ENCODE measurements around the gene GIMAP8. TPM values are rescaled to one million over a fixed set of nuclear protein-coding genes. Genes with fewer than 3 reads are reported as not detected.
"Not testable (repeated sequence)": the region's sequence is repeated elsewhere in the genome, so short reads cannot be mapped to it uniquely, and the experiment has no call there.

Gene GIMAP8
- total RNA-seq, 4 donors from 2014 or later, result 7.5 to 34.5 (median 20.0) TPM

- TF ChIP-seq, protein P1, sequence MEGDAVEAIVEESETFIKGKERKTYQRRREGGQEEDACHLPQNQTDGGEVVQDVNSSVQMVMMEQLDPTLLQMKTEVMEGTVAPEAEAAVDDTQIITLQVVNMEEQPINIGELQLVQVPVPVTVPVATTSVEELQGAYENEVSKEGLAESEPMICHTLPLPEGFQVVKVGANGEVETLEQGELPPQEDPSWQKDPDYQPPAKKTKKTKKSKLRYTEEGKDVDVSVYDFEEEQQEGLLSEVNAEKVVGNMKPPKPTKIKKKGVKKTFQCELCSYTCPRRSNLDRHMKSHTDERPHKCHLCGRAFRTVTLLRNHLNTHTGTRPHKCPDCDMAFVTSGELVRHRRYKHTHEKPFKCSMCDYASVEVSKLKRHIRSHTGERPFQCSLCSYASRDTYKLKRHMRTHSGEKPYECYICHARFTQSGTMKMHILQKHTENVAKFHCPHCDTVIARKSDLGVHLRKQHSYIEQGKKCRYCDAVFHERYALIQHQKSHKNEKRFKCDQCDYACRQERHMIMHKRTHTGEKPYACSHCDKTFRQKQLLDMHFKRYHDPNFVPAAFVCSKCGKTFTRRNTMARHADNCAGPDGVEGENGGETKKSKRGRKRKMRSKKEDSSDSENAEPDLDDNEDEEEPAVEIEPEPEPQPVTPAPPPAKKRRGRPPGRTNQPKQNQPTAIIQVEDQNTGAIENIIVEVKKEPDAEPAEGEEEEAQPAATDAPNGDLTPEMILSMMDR (IDR thresholded peaks at IDR 0.05), result no peak
- no peak for TF ChIP-seq POLR2A (IDR thresholded peaks at IDR 0.05)
- no peaks in the 10 kb centered on the region for H3K9me3 ChIP-seq
- no peaks in the 10 kb centered on the region for H3K36me3 ChIP-seq
- intact Hi-C loops (cut with DNase I), result loop anchor here (10.0 kb wide), 1 partner anchor 291 kb away; no protein-coding TSS in a partner anchor
- no peak overlapping the region for H3K27ac ChIP-seq
- peaks cover 3 to 7% of the 10 kb centered on the region in 2 donors for H3K4me1 ChIP-seq
- no peak overlapping the region for H3K4me3 ChIP-seq (replicated peaks in 1 of 3)
- 83 to 87% methylated on average over 5 of the region's 5 CpGs for WGBS, 2 donors
- H3K27me3 ChIP-seq, result no peaks in the 10 kb centered on the region
- DNase-seq, result no peak
Measured at GRCh38 chr7:150453892-150454291, 3.5 kb downstream of the GIMAP8 start.

GRCh38 chr7:150457064-150457463 lies 6.6 kb downstream of the GIMAP8 start:
- H3K27me3 ChIP-seq; H3K27ac ChIP-seq; H3K9me3 ChIP-seq; H3K4me3 ChIP-seq (replicated peaks in 1 of 3); DNase-seq; H3K36me3 ChIP-seq; H3K4me1 ChIP-seq: not testable (repeated sequence)
- 89 to 90% methylated on average over 5 of the region's 5 CpGs for WGBS, 2 donors
- intact Hi-C loops (cut with DNase I), result loop anchor here (10.0 kb wide), 1 partner anchor 288 kb away; no protein-coding TSS in a partner anchor

DNA sequence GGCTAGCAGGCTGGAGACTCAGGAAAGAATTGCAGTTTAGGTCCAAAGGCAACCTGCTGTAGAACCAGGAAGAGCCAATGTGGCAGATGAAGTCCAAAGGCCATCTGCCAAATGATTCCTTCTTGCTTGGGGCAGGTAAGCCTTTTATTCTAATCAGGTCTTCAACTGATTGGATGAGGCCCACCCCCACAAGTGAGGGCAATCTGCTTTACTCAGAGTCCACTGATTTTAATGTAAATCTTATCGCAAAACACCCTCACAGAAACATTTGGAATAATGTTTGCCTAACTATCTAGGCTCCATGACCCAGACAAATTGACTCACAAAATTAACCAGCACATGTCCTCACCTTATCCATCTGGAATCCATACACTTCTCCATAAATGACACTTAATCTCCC lies 7.8 kb downstream of the GIMAP8 start:
- 94 to 100% methylated on average over 1 of the region's 1 CpG for WGBS, 2 donors
- TF ChIP-seq, protein P1 (IDR thresholded peaks at IDR 0.05), result no peak
- TF ChIP-seq POLR2A (IDR thresholded peaks at IDR 0.05), result no peak
- intact Hi-C loops (cut with DNase I), result loop anchor here (10.0 kb wide), 1 partner anchor 287 kb away; no protein-coding TSS in a partner anchor

DNA sequence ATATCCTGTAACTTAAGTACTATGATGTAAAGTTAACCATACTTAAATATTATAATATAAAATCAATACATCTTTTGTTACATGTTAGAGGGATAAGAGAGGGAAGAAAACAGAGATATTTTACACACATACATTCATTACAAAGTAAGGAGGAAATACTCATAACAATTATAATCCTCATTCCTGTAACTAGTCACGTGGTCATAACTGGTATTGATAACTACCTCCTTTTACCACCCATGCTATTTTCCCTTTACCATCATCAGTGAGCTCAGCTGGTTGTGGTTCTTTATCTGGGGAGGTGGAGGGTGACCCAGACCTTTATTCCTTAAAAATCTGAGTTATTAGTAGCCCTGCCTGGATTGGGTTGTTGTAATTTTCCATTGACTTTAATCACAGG lies 8.3 kb downstream of the GIMAP8 start:
- intact Hi-C loops (cut with DNase I), result loop anchor here (10.0 kb wide), 1 partner anchor 286 kb away; no protein-coding TSS in a partner anchor
- no peaks in the 10 kb centered on the region for H3K9me3 ChIP-seq
- 80 to 97% methylated on average over 1 of the region's 1 CpG for WGBS, 2 donors
- DNase-seq, result no peak
- TF ChIP-seq, protein P1 (IDR thresholded peaks at IDR 0.05), result no peak
- TF ChIP-seq POLR2A (IDR thresholded peaks at IDR 0.05), result no peak
- H3K27me3 ChIP-seq, result no peaks in the 10 kb centered on the region
- no peaks in the 10 kb centered on the region for H3K36me3 ChIP-seq
- H3K4me1 ChIP-seq, result no peaks in the 10 kb centered on the region
- no peak overlapping the region for H3K4me3 ChIP-seq (replicated peaks in 1 of 3)
- no peak overlapping the region for H3K27ac ChIP-seq

More for the DNA sequence above, 7.8 kb downstream of the GIMAP8 start:
- Histone ChIP-seq H3K9me3 (no peaks in the 10 kb centered on the region), H3K4me3 (replicated peaks in 1 of 3) (no peak overlapping the region), H3K27ac (no peak overlapping the region), H3K36me3 (no peaks in the 10 kb centered on the region), H3K27me3 (no peaks in the 10 kb centered on the region), H3K4me1 (no peaks in the 10 kb centered on the region)
- DNase-seq, result no peak

GRCh38 chr7:150461520-150461919 lies 11.1 kb downstream of the GIMAP8 start:
- 89 to 93% methylated on average over 1 of the region's 1 CpG for WGBS, 2 donors
- no peak for DNase-seq
- H3K27me3 ChIP-seq, result no peaks in the 10 kb centered on the region
- H3K9me3 ChIP-seq, result no peaks in the 10 kb centered on the region
- H3K36me3 ChIP-seq, result no peaks in the 10 kb centered on the region
- H3K27ac ChIP-seq, result no peak overlapping the region
- no peak for TF ChIP-seq POLR2A (IDR thresholded peaks at IDR 0.05)
- TF ChIP-seq, protein P1 (IDR thresholded peaks at IDR 0.05), result no peak
- H3K4me3 ChIP-seq (replicated peaks in 1 of 3), result no peak overlapping the region
- H3K4me1 ChIP-seq, result no peaks in the 10 kb centered on the region
- intact Hi-C loops (cut with DNase I), result no loop called here

DNA sequence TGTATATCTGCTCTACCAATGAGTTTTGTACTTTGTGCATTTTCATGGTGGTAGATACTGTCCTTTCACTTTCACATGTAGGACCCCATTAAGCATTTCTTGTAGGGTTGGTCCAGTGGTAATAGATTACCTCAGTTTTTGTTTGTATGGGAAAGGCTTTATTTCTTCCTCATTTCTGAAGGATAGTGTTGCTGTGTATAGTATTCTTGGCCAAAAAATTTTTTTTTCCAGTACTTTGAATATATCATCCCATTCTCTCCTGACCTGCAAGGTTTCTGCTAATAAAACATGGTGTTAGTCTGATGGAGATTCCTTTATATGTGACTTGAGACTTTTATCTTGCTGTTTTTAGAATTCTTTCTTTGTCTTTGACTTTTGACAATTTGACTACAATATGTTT lies 12.0 kb downstream of the GIMAP8 start:
- H3K36me3 ChIP-seq, result no peaks in the 10 kb centered on the region
- intact Hi-C loops (cut with DNase I), result no loop called here
- TF ChIP-seq, protein P1 (IDR thresholded peaks at IDR 0.05), result no peak
- no peak for TF ChIP-seq POLR2A (IDR thresholded peaks at IDR 0.05)
- H3K4me3 ChIP-seq (replicated peaks in 1 of 3), result no peak overlapping the region
- no peak overlapping the region for H3K27ac ChIP-seq
- no peaks in the 10 kb centered on the region for H3K4me1 ChIP-seq
- no peak for DNase-seq
- no peaks in the 10 kb centered on the region for H3K9me3 ChIP-seq
- H3K27me3 ChIP-seq, result no peaks in the 10 kb centered on the region
